NCI-H524 treated with DMSO at 0.1 percent for 48 hours (cell line): ENCODE measurements around the gene CR1L.
"Not testable (repeated sequence)": the region's sequence is repeated elsewhere in the genome, so short reads cannot be mapped to it uniquely, and the experiment has no call there.

Source experiments
- DNase-seq: peaks from one replicate; lab custom pipeline; 2025; lab: John Stamatoyannopoulos, UW

The CR1L gene

DNA sequence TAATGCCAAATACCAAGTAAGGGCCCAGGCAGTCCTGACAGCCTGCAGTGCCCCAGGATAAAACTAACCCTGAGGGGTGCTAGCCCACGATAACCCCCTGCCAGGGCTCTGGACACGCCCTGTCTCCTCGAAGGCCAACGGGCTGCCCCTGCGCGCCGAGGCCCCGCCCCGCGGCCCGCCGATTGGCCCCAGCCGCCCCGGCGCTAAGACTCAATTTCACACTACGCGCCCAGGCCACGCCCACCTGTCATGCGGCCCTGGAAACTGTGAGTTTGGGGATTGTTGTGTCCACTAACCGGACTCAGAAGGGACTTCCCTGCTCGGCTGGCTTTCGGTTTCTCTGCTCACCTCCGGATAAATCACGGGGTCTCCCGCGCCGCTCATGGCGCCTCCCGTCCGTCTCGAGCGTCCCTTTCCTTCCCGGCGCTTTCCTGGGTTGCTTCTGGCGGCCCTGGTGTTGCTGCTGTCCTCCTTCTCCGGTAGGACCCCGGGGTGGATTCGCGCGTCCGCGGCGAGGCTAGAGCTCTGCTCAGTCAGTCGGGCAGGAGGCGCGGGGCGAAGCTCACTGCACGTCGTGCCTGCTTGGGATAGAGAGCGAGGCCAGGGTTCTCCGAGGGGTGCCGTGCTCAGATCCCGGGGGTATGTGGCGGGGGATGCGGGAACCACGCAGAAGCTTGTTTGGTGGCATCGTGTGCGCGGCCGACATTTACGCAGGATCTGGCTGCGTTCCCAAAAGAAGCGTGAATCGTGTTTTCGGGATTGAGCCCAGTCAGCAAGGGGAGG, at the start of gene CR1L:
TSS of gene CR1L (plus strand) at position 282 of the 783 bp plus-strand sequence. CDS start at position 383, 101 bp downstream.
- no peak for DNase-seq

DNA sequence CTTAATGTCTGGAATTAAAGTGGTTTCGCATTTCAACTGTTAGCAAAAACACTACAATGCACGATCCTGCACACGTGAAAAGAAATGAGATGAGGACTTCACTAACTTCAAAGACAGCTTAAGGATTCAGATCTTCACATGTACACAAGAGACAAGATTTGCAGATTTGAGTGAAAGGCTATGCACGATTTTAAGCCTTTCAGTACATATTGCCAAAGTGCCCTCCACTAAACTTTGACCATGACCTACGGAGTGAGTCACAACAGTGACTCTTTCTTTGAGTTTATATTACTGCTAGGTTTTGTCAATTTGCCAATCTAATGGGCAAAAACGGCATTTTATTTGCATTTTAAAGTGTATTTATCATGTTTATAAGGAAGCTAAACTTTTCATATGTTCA, 41.2 kb upstream of the CR1L start:
- DNase-seq: no peak

DNA sequence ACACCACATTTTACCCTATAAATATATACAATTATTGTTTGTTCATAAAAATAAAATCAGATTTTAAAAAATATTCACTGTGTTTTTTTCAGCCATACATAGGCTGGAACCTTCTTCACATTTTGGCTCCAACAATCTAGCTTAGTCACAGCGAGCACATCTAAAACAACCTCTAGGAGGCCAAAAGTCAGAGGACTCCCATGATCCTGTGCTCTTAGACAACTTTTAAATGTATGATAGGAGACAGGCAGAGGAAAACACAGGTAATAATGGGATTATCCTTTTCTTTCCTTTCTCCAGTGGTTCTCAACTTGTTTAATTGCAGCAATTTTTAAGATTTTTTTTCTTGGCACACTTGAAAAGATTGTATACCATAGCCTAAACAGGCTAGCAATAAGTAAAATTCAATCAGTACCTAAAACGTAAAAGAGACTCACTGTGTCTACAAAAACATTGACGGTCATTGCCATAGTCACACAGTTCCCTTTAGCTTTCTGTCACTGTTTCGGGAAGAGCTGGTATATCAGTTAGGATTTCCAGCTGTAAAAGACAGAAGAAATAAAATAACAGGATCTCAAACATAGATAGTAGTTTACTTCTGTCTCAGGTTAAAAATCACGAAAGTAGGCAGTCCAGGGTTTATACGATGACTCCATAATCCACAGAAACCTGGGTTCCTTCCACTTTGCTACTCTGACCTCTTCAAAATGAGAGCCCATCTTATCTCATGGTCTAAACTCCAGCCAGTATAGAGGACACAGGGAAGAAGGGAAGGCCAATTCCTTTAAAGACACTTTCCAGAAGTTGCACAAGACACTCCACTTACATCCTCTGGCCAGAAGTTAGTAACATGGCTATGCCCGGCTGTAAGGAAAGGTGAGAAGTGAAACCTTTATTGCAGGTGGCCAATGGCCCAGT, 39.2 kb upstream of the CR1L start:
- no peak for DNase-seq

DNA sequence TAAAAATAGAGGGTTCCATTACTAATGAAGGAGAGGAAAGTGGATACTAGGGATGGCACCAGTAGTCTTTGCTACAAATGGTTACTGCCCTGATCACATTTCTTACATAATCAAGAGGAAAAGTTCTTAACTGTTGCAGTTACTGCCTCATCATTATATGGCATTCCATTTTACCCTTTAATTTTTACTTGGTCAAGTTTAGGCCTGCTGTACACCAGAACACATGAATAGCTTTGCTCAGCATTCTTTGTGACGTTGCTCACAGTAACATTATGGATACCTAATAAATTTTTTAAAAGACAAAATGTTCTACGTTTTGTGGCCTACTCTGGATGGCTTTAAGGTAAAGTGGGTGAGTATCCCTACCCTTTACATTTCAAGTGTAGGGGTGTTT, 38.6 kb upstream of the CR1L start:
- DNase-seq: no peak

DNA sequence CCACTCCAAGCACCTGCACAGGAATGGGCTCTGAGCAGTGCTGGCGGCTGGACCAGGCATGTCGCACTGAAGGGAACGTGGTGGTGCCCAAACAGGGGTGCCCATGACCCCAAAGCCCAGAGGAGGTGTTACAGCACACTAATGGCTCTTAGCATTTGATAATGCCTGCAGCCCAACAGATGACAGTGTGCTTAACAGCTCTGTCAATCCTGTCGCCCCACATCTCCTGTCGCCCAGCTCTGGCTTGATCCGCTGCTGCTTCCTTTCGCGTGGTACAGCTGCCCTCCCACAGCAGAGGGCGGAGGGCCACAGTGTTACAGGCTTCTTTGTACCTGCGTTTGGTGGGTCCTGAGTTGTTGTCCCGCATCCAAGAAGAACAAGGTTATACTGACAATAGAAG, 32.2 kb upstream of the CR1L start:
- DNase-seq: no peak

DNA sequence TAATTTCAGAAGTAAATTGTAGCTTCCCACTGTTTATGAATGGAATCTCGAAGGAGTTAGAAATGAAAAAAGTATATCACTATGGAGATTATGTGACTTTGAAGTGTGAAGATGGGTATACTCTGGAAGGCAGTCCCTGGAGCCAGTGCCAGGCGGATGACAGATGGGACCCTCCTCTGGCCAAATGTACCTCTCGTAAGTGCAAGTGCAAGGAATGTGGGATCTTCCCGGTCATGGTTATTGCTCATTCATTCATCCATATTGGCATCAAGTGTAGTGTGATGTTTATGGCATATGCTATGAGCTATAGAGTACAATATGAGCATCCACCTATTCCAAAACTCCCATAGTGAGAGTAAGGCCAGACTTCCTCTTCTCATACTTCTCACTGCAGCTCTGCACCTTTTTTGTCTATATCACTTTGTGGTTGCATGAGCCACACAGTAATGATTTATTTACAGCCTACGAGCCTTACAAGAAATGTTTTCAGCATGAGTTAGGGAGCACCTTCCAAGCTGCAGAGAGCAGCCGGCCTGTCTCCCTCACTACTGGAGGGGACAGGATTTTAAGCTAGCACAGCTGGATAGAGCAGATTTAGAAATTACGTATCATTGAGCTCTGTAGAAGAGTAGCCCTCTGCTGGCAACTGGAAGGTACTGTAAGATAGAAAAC, 24.9 kb upstream of the CR1L start:
- DNase-seq: peak; percentile 68

DNA sequence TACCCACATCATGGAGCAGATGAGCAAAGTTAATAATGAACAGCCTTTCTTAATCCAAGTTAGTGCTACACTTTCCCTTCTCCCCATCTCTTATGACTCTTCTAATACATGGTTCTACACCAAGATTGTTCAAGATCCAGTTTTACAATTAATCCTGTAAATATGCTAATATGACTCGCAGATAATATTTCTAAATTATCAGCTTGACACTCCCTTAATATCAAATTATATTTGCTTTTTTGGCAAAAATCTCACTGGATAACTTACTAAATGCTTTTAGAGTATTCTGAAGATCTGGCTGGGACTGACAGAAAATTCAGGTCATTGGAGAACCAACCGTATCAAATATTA, 24.4 kb upstream of the CR1L start:
- DNase-seq: no peak

DNA sequence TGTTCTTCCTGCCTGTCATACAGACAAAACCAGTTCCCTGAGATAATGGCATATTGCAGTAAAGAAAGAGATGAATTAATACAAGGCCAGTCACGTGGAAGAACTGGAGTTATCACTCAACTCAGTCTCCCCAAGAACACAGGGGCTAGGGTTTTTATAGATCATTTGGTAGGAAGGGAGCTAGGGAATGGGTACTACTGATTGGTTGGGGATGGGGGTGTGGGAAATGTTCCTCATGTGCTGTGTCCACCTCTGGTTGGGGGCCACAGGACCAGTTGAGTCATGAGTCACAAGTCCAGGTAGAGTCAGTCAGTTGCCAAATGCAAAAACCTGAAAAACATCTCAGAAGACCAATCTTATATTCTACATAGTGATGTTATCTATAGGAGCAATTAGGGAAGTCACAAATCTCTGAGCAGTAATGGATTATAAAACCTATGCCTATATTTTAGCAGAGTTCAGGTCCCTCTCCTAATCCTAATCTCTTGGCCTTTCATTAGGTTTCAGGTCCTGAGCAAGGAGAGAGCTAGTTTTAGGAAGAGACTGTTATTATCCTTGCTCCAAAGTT, 19.3 kb upstream of the CR1L start:
- not testable (repeated sequence) for DNase-seq

DNA sequence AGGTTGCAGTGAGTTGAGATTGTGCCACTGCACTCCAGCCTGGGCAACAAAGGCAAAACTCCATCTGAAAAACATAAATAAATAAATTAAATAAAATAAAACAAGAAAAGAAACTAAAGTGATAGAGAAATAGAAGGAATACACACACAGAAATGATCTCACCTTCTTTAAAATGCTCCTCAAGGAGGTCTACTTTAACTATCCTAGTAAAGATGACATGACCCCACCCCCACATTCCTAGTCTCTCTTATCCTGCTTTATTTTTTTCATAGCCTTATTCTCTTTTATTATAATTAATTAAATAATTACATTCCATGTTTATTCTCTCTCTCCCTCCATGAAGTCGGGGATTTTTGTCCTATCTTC, 18.0 kb upstream of the CR1L start:
- DNase-seq: no peak

DNA sequence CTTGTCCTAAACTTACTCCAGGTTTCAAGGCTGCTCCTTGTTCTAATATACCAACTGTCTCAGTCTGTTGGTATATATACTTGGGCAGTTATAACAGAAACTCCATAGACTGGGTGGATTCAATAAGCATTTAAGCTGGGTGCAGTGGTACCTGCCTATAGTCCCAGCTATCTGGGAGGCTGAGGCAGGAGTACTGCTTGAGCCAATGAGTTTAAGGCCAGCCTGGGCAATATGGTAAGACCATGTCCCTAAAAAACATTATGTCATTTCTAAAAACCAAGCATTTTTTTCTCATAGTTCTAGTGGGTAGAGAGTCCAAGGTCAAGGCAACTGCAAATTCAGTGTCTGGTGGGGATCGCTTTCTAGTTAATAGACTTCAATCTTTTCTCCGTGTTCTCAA, 17.4 kb upstream of the CR1L start:
- DNase-seq: no peak

DNA sequence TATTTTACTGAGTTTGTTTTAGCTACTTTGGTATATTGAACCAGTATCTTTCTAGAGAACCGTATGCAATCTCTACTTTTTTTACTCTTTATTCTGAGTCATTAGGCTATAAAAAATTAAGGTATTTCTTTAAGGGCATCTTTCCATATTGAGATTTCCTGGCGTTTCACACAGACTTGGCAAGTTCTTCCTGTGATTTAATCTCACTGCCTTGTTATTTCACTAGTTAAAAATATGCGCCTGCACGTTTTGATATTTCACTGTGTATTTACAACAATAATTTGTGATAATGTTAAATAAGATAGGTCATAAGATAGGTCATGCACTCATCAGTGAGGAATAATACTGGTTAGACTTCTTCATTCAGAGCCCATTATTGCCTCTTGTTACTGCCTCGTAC, 16.2 kb upstream of the CR1L start:
- no peak for DNase-seq

DNA sequence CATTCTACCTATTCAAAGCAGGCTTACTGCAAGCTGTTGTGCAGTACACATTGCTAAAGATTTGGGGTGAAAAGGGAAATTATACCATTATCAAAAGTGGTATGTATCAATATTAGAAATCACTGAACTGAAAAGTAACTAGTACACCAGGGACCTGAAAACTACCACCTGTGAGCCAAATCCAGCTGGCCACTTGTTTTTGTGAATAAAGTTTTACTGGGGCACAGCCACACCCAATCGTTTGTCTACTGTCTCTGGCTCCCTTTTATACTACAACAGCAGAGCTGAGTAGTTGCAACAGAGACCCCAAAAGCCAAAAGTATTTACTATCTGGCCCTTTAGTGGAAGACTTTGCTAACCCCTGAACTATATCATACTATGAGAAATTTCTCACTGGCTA, 13.8 kb upstream of the CR1L start:
- no peak for DNase-seq

DNA sequence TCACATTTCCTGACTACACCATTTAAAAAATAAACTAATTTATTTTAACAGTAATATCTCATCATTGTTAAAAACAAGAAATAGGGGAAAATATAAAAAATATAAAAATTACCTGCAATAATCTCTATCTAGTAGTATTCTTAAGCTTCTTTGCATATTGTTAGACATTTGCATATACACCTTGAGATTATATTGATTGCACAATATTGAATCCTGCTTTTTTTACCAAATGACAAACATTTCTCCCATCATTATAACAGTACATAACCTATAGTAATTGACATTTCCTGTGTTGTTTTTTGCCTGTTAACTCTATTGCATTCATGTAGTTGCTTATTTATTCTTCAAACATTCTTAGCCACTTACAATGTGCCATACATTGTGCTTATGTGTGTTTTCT, 11.7 kb upstream of the CR1L start:
- DNase-seq: no peak

DNA sequence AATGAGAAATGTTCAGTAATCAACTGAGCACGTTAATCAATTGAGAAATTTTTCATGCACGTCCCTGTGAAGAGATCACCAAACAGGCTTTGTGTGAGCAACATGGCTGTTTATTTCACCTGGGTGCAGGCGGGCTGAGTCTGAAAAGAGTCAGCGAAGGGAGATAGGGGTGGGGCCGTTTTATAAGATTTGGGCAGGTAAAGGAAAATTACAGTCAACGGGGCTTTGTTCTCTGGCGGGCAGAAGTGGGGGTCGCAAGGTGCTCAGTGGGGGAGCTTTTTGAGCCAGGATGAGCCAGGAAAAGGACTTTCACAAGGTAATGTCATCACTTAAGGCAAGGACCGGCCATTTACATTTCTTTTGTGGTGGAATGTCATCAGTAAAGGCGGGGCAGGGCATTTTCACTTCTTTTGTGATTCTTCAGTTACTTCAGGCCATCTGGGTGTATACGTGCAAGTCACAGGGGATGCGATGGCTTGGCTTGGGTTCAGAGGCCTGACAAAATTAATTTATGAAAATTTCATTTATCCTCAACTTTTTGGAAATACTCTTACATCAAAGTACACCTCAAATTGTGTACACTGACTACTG, 11.1 kb upstream of the CR1L start:
- not testable (repeated sequence) for DNase-seq

DNA sequence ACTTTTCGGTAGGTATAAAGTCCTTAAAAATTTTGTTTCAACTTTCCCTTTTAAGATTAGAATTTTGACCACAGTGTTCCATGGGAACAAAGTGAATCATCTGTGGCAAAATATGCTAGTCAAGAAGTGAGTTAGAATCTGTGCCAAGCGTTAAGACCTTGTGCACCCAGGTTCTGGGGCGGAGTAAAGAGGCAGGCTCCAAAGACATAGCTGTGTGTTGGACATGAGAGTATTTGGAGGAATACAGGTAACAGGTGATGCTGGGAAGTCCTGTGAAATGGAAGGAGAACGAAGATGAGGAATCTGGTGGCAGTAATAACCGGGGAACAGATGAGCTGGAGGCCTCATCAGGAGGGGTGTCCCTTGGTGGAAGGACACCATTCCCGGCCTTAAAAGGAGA, 10.6 kb upstream of the CR1L start:
- DNase-seq: not testable (repeated sequence)

DNA sequence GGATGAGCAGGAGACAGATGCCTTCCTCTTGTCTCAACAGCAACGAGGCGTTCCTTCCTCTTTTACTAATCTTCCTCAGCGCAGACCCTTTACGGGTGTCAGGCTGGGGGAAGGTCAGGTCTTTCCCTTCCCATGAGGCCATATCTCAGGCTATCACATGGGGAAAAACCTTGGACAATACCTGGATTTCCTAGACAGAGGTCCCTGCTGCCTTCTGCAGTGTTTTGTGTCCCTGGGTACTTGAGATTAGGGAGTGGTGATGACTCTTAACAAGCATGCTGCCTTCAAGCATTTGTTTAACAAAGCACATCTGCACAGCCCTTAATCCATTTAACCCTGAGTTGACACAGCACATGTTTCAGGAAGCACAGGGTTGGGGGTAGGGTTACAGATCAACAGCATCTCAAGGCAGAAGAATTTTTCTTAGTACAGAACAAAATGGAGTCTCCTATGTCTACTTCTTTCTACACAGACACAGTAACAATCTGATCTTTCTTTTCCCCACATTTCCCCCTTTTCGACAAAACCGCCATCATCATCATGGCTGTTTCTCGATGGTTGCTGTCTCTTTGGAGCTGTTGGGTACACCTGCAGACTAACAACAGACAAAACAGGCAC, 9.3 kb upstream of the CR1L start:
- peak; percentile 67 for DNase-seq

DNA sequence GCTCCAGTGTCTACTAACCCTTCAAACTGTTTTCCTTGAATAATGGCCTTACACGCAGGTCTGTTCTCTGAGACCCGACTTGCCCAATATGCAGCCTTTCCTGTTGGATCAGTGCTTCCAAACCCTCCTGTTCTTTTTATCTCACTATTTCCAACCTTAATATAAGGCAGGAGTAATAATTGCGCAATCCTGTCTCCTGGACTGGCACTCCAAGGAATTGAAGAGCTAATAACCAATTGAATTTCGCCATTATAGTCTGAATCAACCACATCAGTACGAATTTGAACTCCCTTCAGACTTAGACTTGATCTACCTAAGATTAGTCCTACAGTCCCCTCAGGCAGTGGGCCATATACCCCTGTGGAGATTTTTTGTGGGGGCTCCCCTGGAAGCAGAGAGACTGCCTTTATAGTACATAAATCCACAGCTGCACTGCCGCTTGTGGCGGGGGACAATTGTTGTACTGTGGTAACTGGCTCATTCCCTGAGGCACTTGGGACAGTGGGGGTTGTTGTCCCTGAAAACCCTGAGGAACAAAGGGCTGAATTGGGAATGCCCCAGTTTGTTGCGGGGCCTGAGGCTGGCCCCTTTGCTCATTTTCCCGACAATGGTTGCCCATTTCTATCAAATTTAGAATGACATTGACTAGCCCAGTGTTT, 6.3 kb upstream of the CR1L start:
- not testable (repeated sequence) for DNase-seq

DNA sequence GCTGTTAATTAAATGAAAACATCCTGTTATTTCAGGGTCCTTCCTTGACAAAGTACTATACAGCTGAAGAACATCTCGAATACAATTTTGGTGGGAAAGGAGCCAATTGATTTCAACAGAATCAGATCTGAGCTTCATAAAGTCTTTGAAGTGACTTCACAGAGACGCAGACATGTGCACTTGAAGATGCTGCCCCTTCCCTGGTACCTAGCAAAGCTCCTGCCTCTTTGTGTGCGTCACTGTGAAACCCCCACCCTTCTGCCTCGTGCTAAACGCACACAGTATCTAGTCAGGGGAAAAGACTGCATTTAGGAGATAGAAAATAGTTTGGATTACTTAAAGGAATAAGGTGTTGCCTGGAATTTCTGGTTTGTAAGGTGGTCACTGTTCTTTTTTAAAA, 5.6 kb upstream of the CR1L start:
- not testable (repeated sequence) for DNase-seq

DNA sequence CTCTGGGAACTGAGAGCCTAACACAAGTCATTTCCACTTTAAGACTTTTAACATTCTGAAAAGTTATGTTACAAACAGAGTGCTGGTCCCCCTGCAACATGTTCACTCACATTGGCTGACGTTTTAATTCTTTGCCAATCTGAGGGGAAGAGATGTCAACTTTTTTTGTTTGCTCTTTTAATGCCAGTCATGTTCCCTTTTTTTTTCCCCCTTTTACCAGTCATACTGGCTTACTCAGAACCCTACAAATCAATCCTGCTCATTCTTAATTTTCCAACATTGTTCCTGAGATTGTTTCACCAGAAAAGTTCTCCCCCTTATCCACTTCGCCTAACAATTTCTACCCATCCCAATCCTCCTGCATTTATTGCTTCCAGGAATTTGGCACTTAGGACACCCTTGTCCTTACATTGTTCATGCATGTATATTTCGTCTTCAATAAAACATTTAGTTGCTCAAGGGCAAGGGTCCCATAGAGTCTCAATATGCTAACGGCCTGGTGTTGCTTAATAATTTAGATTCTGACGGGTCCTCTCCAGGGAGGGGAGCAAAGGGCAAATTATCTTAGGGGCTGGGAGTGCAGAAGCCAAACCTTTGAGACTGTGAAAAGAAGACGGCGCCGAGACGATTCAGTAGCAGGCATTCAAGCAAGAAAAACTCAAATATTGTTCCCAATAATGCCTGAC, 624 bp upstream of the CR1L start:
- DNase-seq: no peak

DNA sequence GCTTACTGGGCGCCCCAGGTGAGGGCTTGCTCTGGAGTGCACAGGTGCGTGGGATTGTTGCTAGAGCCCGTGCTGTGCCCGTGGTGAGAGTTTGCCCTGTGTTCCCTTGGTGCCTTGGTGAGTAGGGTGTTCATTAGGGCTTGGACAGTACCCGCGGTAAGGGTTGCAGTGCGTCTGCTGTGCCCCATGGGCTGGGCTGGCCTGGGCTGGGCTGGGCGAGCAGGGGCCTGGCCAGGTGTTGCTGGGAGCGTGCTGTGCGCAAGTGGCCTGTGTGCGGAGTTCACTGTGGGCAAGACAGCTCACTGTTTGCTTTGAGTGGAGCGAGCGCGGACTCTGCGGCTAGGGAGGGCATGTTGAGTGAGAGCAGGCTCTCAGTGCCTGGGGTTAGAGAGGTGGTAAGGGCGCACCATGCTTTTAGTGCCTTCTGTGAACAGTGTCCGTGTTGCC, 725 bp downstream of the CR1L start:
- no peak for DNase-seq
